Natural killer cell treated with Interleukin-12 subunit alpha and Interleukin-12 subunit beta and Interleukin-15 and Interleukin-18, amount 100 ng/mL, for 72 hours (primary cell): ENCODE results near the gene CYP2R1. TPM values are rescaled to one million over a fixed set of nuclear protein-coding genes. Genes with fewer than 3 reads are reported as not detected.
"Not testable (repeated sequence)": the region's sequence is repeated elsewhere in the genome, so short reads cannot be mapped to it uniquely, and the experiment has no call there.

Experiments used
- ATAC-seq, 2 donors: fragments of 150-1000 bp; cut with Tn5 transposase in 1 of 2; sonication (Bioruptor Pico), chemical (Tn5 transposase) in 1 of 2; 2 replicates each; pipeline ENCODE4 v1.10.0; 2021
- DNase-seq: peaks from one replicate; pipeline ENCODE4 v3.0.0; 2022; ENCODE audit warnings: low spot score
- H3K27ac Mint-ChIP-seq, 2 donors: 1 replicate in 1 of 2; 2 replicates in 1 of 2; pipeline ENCODE4 v1.8.0; 2022; ENCODE audit warnings: mixed read lengths in 2 of 2, mild to moderate bottlenecking in 1 of 2, moderate library complexity in 1 of 2
- H3K27me3 Mint-ChIP-seq, 2 donors: 1 replicate in 1 of 2; 2 replicates in 1 of 2; pipeline ENCODE4 v1.8.0; 2022; ENCODE audit warnings: mixed read lengths in 2 of 2
- H3K36me3 Mint-ChIP-seq: one replicate; pipeline ENCODE4 v1.8.0; 2022; ENCODE audit warnings: mixed read lengths
- H3K4me1 Mint-ChIP-seq, 2 donors: 1 replicate in 1 of 2; 2 replicates in 1 of 2; pipeline ENCODE4 v1.8.0; 2022; ENCODE audit warnings: low read depth in 2 of 2, mixed read lengths in 2 of 2, mild to moderate bottlenecking in 1 of 2
- H3K4me3 Mint-ChIP-seq: one replicate; pipeline ENCODE4 v1.8.0; 2022; ENCODE audit warnings: mixed read lengths
- H3K9me3 Mint-ChIP-seq: 2 replicates; pipeline ENCODE4 v1.8.0; 2022; ENCODE audit warnings: mixed read lengths
- total RNA-seq, 2 donors: library from RNA; stranded (reverse); gene quantifications; one replicate each; pipeline ENCODE4 v1.2.3, GENCODE V29; 2022

Gene CYP2R1
- total RNA-seq, 2 donors from 2014 or later = 9.1 to 11.1 TPM

DNA sequence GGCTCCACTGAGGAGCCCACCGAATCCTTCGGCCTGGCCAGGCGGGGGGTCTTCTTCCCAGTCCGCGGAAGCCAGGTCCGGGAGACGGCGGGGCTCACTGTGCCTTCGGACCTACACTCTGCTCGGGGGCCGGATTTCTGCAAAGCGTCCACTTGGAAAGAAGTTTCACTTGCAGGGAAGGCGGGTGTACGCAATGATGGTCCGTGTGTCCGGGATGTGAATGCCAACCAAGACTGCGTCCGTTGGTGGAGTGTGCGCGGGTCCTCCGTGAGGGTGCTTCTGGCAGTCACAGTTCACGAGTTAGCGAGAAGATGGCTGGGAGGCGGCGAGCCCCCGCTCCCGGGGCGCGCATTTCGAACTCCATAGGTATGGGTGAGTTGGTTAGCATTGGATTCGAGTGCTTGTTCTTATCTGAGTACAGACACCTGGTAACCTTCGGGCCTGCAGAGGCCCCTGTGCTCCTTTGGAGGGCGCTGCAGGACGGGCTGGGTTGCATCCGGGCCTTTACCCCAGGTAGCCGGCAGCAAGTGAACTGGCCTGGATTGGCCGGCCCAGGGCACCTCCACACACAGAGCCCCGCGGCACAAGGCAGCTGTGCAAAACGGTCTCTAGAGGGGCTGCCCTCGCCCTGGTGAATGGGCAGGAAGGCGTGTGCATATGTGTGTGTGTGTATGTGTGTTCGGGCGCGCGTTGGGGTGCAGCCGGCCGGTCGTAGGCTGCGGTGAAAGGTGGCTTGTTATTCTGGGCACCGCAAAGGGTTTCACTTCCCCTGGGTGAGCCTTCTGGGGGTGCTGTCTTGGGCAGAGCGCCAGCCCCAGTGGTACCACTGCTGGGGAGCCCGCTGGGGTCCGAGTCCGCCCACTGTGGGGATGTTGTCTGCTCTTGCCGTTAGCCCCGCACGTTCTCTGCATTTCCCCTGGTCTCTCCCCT, 13.3 kb upstream of the CYP2R1 start:
- no peaks in the 10 kb centered on the region for H3K27me3 Mint-ChIP-seq
- ATAC-seq (peak; percentile 79), DNase-seq (peak; percentile 71)
- H3K4me3 Mint-ChIP-seq = peak overlapping the region; percentile 89
- no peaks in the 10 kb centered on the region for H3K9me3 Mint-ChIP-seq
- H3K27ac Mint-ChIP-seq = peak overlapping the region; percentile 56 to 74
- H3K4me1 Mint-ChIP-seq = peaks cover 29 to 42% of the 10 kb centered on the region in 2 donors
- H3K36me3 Mint-ChIP-seq = no peaks in the 10 kb centered on the region

DNA sequence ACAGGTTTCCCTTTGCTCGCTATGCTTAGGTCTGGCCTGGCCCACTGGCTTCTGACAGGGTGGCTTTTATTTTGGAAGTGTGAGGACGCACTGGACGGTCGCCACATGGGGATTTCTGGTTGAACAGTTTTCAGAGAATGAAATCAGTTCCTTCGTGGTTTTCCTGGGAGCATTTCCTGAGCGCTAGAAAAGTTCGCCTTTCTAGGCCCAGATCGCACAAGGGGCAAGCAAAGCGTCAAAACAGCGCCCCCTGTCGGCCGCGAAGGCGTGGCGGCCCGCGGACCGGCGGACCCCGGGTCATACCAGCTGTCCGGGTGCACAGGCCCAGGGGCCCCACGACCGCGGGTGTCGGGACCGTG, 12.7 kb upstream of the CYP2R1 start:
- Mint-ChIP-seq H3K27ac (peak overlapping the region; percentile 56 to 74), H3K27me3 (no peaks in the 10 kb centered on the region), H3K36me3 (no peaks in the 10 kb centered on the region), H3K4me3 (peak overlapping the region; percentile 89), H3K9me3 (no peaks in the 10 kb centered on the region), H3K4me1 (peaks cover 29 to 42% of the 10 kb centered on the region in 2 donors)
- DNase-seq (peak; percentile 81), ATAC-seq (peak; percentile 78 to 79)

DNA sequence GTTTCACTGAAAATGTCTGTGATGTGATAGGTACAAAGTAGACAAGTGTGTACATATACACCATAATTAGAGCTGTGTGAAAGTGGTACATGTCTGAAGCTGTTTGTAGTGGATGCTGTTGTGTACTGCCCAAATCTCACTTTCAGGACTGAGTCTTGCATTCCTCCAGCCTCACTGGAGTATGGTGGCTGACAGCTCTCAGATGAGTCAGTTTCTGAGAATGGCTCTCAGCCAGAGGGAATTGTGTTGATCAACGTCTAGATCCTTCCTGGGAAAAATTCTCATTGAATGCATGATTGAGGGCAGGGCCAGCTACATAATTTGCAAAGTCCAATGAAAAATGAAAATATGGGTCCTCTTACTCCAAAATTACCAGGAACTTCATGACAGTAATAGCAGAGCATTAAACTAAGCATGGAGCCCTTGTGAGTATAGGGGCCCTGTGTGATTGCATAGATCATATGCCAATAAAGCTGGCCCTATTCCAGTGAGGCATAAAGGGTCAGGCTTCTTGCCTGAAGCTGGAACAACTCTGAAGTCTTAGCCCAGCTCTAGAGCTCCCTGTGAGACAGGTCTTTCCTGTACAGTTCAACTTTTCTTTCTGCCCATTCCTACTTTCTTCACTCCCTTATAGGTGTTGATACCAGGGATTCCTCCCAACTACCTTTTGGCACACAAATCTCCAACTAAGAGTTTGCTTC, 10.8 kb upstream of the CYP2R1 start:
- Mint-ChIP-seq H3K4me3 (no peak overlapping the region), H3K27me3 (no peaks in the 10 kb centered on the region), H3K36me3 (no peaks in the 10 kb centered on the region), H3K4me1 (peaks cover 27 to 34% of the 10 kb centered on the region in 2 donors), H3K27ac (no peak overlapping the region), H3K9me3 (no peaks in the 10 kb centered on the region)
- DNase-seq (no peak), ATAC-seq (no peak)

DNA sequence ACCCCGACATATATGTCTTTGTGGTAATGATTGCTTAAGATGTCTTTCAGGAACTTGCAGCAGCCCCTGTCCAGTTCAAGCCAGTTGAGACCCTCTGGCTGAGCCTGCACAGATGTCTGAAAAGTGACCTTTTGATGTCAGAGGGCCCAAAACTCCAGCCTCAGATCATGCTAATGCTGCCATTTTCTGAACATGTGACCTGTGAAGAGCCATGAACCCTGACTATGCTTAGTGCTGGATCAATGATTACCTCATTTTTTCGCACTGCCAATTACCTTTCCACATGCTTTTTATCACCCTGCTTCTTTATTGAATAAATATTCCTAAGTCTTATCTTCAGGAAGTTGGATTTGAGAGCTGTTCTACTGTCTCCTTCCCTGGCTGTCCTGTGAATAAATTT, 6.9 kb upstream of the CYP2R1 start:
- Mint-ChIP-seq H3K36me3 (no peaks in the 10 kb centered on the region), H3K27ac (no peak overlapping the region), H3K4me3 (no peak overlapping the region), H3K27me3 (no peaks in the 10 kb centered on the region), H3K9me3 (no peaks in the 10 kb centered on the region), H3K4me1 (peaks cover 11 to 12% of the 10 kb centered on the region in 2 donors)
- no peak for ATAC-seq
- DNase-seq = no peak

DNA sequence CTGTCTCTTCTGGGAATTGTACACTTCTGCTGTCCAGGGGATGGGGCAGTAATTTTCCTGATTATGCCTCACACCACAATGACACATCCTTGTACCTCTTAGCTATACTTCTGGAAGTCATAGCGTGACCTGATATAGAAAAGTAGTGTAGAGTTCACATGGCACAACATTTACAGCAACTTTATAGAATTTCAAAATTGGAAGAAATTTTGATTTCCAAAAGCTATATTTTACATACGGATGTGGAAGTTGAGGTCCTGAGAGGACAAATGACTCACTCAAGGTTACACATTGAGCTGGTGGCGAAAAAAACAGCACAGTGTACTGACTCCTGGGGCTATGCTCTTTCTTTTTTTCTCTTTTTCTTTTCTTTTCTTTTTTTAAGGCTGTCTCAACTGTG, 6.3 kb upstream of the CYP2R1 start:
- H3K4me1 Mint-ChIP-seq = peaks cover 10 to 11% of the 10 kb centered on the region in 2 donors
- no peak for ATAC-seq
- H3K4me3 Mint-ChIP-seq = no peak overlapping the region
- H3K27me3 Mint-ChIP-seq = no peaks in the 10 kb centered on the region
- H3K27ac Mint-ChIP-seq = no peak overlapping the region
- DNase-seq = no peak
- H3K36me3 Mint-ChIP-seq = no peaks in the 10 kb centered on the region
- no peaks in the 10 kb centered on the region for H3K9me3 Mint-ChIP-seq

DNA sequence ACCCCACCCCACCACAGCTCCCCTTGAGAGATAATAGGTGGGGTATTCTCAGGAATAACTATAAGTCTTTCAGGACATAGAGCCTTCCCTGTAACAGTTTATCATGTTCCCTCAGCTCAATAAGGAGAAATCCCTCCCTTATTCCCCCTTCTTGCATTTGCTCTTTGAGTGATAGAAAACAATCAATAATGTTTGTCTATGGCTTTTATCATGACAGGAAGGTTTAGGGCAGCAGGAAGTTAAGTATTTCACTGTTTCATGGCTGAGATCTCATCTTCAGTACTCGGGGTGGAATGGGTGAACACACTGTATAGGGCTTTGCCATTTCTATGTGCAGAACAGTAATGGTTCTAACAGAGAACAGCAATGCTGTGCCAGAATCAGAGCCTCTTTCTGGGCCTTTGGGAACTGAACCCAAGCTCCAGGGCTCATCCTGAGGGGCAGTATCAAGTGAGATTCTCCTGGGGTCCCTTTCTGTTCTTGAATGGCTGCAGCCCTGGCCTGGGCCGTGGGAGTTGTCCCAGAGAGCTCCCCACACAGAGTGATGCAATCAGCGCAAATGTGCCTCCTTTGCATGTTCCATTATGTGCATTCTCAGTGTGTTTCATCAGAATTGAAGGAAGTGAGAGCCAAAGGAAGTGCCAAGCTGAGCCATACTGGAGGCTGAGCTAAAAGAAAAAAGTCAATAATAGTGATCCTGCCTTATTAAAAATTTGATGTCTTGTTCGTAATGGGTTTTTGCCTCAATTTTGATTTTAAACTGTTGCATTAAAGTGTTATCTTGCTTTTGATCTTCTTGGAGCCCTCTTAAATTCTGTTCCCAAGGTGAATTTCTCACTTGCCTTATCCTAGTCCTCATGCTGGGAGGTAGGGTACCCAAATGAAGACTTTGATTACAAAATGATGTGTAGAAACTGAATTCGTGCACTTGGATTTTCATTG, 2.9 kb upstream of the CYP2R1 start:
- H3K36me3 Mint-ChIP-seq = no peaks in the 10 kb centered on the region
- H3K4me3 Mint-ChIP-seq = no peak overlapping the region
- ATAC-seq = no peak
- peak overlapping the region in 1 of 2 donors; percentile 58 for H3K27ac Mint-ChIP-seq
- DNase-seq = peak; percentile 62
- H3K4me1 Mint-ChIP-seq = peaks cover 26 to 29% of the 10 kb centered on the region in 2 donors
- no peaks in the 10 kb centered on the region for H3K27me3 Mint-ChIP-seq
- H3K9me3 Mint-ChIP-seq = no peaks in the 10 kb centered on the region

DNA sequence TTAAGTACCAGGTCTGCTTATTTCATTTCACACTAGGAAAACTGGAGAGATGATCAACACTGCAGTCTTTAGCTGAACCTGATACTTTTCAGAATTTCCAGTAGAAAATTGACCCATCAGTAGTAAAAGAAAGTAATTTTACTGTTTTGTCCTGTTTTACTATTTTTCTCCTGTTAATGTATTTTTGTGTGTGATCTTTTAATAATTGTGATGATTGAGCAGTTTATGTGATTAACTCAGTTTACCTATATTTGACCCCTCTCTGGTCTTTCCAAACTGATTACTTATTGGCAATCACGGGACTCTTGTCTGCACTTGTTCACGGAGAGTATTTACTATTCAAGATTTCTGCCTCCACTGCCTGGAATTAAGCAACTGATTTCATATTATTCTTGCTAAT, 546 bp upstream of the CYP2R1 start:
- H3K27ac Mint-ChIP-seq = peak overlapping the region; percentile 97 to 98
- H3K9me3 Mint-ChIP-seq = no peaks in the 10 kb centered on the region
- peak overlapping the region; percentile 98 for H3K4me3 Mint-ChIP-seq
- H3K27me3 Mint-ChIP-seq = no peaks in the 10 kb centered on the region
- H3K36me3 Mint-ChIP-seq = no peaks in the 10 kb centered on the region
- peaks cover 38 to 41% of the 10 kb centered on the region in 2 donors for H3K4me1 Mint-ChIP-seq
- DNase-seq (no peak), ATAC-seq (no peak)

DNA sequence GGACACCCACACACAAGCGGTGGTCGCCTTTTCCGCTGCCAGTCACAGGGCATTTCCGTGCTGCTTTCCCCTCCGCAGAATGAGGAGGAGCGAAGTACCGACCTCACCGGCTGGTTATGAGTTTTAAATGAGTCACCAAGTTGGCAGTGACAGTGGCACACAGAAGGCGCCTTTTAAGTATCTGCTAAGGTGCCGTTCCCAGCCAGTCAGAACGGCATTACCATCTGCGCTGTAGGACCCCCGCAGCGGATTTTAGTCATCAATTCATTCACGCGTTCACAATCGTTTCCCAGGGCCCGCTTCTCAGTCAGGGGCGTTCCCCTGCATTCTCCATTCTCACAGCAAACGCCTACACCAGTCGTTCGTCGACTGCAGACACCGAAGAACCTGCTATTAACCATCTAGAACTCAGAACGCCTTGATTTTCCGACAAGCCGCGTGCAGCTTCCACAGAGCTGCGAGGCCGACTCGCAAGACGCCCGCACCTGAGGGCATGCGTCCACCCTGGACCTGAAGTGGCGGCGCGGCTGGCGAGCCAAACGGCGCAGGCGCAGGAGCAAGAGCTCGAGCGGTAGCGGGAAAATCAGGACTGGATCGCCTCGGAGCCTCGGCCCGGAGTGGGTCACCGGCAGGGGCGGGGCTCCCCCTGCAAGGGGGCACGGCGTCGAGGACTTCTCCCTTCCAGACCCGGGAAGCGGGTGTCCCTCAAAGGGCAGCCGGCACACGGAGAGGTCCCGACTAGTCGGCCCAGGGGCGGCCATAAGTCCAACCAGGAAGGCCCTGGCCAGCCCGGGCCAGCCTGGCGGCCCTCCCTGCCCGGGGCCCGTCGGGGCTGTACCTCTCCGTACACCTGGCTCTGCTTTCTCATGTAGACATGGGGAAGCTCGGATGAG, 642 bp downstream of the CYP2R1 start:
- H3K27me3 Mint-ChIP-seq = no peaks in the 10 kb centered on the region
- H3K4me3 Mint-ChIP-seq = peak overlapping the region; percentile 98
- peak; percentile 92 for DNase-seq
- no peaks in the 10 kb centered on the region for H3K36me3 Mint-ChIP-seq
- no peaks in the 10 kb centered on the region for H3K9me3 Mint-ChIP-seq
- H3K4me1 Mint-ChIP-seq = peaks cover 42 to 45% of the 10 kb centered on the region in 2 donors
- ATAC-seq = peak; percentile 74 to 79
- peak overlapping the region; percentile 97 to 98 for H3K27ac Mint-ChIP-seq

DNA sequence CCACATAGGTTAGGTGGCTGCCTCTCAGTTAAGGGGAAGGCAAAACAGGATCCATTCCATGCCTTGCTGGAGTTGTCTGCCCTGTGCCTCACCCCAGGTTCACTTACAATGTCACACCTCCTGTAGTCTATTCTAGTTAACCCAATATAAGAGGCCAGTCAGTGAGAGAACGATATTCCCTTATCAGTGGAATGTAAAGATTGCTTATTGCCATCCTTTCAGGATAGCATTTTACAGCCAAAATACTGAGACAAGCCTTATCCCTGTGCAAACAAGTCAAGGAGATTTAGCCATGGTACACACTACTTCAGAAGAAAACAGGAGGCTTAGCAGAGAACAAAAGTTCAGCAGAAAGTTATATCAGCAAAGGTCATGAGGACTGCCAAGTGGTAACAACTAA, 5.5 kb downstream of the CYP2R1 start:
- peaks cover 28 to 38% of the 10 kb centered on the region in 2 donors for H3K4me1 Mint-ChIP-seq
- DNase-seq (no peak), ATAC-seq (no peak)
- H3K27me3 Mint-ChIP-seq = no peaks in the 10 kb centered on the region
- H3K4me3 Mint-ChIP-seq = no peak overlapping the region
- peaks cover 17% of the 10 kb centered on the region for H3K36me3 Mint-ChIP-seq
- H3K9me3 Mint-ChIP-seq = no peaks in the 10 kb centered on the region
- H3K27ac Mint-ChIP-seq = no peak overlapping the region

DNA sequence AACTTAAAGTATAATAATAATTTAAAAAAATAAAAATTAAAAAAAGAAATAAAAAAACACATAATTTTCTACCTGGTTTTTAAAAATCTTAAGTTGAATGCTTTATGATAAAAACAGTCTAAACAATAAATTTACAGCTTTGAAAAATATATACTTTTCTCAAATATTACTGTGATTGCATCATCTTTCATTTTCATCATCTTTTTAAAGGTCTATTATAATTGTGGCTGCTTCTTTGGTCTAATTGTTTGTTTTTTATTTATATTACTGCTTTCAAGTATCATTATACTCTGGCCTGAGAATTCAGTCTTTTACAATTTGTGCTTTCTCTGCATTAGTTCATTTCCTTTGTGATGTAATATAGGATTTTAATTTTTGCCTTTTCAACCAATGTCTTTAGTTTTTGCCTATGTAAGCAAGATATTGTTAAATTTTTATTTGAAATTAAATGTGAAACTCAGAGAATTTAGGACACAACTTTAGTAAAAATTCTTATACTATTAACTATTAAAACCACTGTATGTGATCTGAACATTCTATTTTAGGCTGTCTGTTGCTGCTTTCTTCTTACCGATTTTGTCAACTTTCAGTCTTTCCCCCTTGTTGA, 7.3 kb downstream of the CYP2R1 start:
- Mint-ChIP-seq H3K36me3 (peaks cover 17% of the 10 kb centered on the region), H3K4me3 (no peak overlapping the region), H3K27me3 (no peaks in the 10 kb centered on the region), H3K9me3 (no peaks in the 10 kb centered on the region), H3K4me1 (peaks cover 18 to 29% of the 10 kb centered on the region in 2 donors), H3K27ac (peak overlapping the region in 1 of 2 donors; percentile 17)
- DNase-seq (no peak), ATAC-seq (no peak)

DNA sequence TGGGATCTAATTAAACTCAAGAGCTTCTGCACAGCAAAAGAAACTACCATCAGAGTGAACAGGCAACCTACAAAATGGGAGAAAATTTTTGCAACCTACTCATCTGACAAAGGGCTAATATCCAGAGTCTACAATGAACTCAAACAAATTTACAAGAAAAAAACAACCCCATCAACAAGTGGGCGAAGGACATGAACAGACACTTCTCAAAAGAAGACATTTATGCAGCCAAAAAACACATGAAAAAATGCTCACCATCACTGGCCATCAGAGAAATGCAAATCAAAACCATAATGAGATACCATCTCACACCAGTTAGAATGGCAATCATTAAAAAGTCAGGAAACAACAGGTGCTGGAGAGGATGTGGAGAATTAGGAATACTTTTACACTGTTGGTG, 8.3 kb downstream of the CYP2R1 start:
- Mint-ChIP-seq H3K36me3 (peaks cover 17% of the 10 kb centered on the region), H3K4me1 (peaks cover 17 to 26% of the 10 kb centered on the region in 2 donors)
- H3K27me3 Mint-ChIP-seq, H3K4me3 Mint-ChIP-seq, H3K27ac Mint-ChIP-seq, H3K9me3 Mint-ChIP-seq, DNase-seq, ATAC-seq: not testable (repeated sequence)

DNA sequence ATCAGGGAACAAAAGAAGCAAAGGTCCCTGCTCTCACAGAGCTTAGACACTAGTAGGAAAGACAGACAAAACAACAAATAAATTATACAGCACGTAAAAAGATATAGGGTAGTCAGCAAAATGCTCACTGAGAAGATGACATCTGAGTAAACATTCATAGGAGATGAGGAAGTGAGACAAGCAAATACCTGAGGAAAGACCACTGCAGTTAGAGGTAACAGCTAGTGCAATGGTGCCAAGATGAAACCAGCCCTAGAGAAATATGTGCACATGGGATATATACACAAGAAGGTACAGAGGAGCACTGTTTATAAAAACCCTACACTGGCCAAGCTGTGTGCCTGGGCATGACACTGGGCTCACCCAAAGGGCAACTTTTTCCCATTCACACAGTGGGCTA, 9.8 kb downstream of the CYP2R1 start:
- H3K27me3 Mint-ChIP-seq = no peaks in the 10 kb centered on the region
- H3K36me3 Mint-ChIP-seq = peaks cover 27% of the 10 kb centered on the region
- H3K27ac Mint-ChIP-seq = no peak overlapping the region
- no peak for ATAC-seq
- H3K9me3 Mint-ChIP-seq = no peaks in the 10 kb centered on the region
- H3K4me3 Mint-ChIP-seq = no peak overlapping the region
- peaks cover 5 to 17% of the 10 kb centered on the region in 2 donors for H3K4me1 Mint-ChIP-seq
- no peak for DNase-seq
